Choroid plexus epithelial cell (primary cell): ENCODE results near the gene CREB3L1.

Experiments
- DNase-seq: peaks from one replicate; pipeline ENCODE4 v3.0.0-alpha.2; 2010; ENCODE audit warnings: low read depth
- H3K4me3 ChIP-seq: 2 replicates; pipeline ENCODE4 v1.5.1; 2011; ENCODE audit warnings: low read depth, mild to moderate bottlenecking, control low read depth, low read length, moderate library complexity
- TF ChIP-seq, protein P1 (sequence below): conservative IDR thresholded peaks from 2 replicates; pipeline ENCODE4 v1.5.1; 2011; ENCODE audit warnings: low read depth, mild to moderate bottlenecking, control low read depth, inconsistent platforms, low read length, moderate library complexity

Gene CREB3L1

DNA sequence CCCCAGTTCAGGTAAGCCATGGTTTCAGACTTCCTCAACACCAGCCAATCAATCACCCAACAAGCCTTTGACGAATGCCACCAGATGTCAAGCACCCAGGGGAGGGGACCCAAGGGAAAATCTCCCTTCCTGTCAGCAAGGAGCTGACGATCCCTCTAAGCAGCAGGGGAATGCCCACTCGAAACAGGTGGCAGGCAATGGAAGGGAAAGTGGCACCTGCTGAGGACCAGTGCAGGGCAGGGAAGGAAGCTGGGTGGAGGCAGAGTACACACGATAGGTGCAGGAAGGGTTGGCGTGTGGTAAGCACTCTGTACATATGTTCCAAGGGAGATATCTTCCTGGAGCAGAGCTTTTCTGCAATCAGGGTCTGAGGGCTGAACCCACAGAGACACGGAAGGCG, 11.7 kb upstream of the CREB3L1 start:
- TF ChIP-seq, protein P1, sequence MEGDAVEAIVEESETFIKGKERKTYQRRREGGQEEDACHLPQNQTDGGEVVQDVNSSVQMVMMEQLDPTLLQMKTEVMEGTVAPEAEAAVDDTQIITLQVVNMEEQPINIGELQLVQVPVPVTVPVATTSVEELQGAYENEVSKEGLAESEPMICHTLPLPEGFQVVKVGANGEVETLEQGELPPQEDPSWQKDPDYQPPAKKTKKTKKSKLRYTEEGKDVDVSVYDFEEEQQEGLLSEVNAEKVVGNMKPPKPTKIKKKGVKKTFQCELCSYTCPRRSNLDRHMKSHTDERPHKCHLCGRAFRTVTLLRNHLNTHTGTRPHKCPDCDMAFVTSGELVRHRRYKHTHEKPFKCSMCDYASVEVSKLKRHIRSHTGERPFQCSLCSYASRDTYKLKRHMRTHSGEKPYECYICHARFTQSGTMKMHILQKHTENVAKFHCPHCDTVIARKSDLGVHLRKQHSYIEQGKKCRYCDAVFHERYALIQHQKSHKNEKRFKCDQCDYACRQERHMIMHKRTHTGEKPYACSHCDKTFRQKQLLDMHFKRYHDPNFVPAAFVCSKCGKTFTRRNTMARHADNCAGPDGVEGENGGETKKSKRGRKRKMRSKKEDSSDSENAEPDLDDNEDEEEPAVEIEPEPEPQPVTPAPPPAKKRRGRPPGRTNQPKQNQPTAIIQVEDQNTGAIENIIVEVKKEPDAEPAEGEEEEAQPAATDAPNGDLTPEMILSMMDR = no peak
- no peak overlapping the region for H3K4me3 ChIP-seq
- DNase-seq = no peak

DNA sequence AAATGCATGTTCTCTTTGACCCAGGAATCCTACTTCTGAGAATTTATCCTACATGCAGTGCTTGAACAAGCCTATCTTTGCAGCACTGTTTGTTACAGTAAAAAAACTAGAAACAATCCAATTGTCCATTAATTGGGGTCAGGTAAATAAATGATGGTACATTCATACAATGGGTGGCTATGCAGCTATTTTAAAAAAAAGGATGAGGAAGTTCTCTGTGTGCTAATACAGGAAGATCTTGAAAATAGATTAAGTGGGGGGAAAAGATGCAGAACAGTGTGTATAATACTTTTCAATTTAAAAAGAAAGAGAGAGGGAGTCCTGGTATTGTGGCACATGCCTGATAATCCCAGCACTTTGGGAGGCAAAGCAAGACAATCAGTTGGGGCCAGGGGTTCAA, 9.5 kb upstream of the CREB3L1 start:
- H3K4me3 ChIP-seq = no peak overlapping the region
- DNase-seq = no peak
- TF ChIP-seq, protein P1 = no peak

DNA sequence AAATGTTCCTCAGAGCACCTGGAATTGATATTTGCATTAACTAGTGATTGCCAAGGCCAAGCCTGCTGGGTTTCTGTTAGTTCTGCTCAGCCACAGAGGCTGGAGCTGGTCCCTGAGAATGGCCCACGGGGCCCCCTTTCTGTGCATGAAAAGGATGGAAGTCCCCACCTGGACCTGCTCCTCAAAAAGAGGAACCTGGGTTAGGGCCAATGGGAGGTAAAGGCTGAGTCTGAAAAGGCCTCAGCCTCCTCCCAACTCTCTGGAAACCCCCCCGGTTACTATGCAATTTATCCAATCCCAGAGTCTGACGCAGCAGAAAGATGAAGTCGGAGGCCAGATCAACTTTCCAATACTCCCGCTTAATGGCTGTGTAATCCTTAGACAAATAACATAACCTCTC, 6.8 kb upstream of the CREB3L1 start:
- TF ChIP-seq, protein P1 = no peak
- H3K4me3 ChIP-seq = no peak overlapping the region
- no peak for DNase-seq

DNA sequence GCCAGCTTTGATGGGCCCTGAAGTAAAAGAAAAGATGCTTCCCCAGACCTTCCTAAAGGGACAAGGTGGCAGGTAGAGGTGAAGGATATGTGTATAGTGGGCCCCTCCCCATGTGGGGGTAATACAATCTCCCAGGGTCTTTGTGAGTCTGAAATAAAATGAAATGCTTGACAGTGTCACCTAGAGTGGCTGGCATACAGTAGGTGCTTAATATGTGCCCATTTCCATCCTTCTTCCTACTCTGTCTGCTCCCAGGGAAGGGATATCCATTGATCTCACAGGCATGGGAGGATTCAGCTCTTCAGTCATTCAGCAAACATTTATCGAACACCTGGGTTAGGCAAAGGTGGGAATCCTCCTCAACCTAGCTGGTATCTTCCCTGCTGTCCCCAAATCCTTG, 6.1 kb upstream of the CREB3L1 start:
- TF ChIP-seq, protein P1 = no peak
- H3K4me3 ChIP-seq = no peak overlapping the region
- DNase-seq = no peak

DNA sequence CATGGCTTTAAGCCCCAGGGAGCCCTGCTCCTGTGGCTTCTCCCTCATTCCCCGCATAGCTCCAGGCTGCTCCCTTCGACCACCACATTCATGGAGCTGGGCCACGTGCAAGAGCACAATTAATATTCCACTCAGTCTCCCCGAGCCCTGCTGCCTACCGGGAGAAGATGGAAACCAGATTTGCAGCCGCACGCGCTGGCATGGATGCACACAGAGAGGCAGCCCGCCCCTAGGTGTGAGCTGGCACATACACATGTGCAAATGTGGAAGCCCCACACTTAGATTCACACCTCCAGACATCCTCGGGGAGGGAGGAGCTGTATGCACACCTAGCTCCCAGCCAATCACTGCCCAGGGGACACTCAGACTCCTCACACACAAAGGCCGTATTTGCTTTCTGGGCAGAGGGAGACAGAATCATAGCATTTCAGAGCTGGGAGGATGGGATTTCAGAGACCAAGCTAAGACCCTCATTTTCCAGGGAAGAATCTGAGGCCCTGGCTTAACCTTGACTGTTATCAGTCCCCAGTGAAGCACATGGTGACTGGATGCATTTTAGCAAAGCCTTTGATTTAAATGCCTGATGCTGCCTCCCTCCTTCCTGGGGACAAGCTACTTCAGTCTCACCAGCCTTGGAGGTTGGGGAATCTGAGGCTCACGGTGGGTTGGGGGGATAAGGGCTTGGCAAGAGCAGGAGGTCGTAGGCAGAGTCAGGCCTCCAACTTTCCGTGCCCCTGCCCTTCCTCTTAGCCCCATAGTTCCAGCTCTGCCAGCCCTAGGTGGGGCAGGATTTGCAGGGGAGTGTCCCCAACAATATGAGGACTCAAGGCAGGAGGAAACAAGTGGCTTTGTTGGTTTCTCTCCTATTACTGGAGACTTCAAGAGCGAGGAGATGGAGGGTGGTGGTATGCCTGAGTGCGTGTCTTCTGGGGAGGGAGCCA, 5.3 kb upstream of the CREB3L1 start:
- TF ChIP-seq, protein P1 = no peak
- no peak overlapping the region for H3K4me3 ChIP-seq
- peak; percentile 24 for DNase-seq

DNA sequence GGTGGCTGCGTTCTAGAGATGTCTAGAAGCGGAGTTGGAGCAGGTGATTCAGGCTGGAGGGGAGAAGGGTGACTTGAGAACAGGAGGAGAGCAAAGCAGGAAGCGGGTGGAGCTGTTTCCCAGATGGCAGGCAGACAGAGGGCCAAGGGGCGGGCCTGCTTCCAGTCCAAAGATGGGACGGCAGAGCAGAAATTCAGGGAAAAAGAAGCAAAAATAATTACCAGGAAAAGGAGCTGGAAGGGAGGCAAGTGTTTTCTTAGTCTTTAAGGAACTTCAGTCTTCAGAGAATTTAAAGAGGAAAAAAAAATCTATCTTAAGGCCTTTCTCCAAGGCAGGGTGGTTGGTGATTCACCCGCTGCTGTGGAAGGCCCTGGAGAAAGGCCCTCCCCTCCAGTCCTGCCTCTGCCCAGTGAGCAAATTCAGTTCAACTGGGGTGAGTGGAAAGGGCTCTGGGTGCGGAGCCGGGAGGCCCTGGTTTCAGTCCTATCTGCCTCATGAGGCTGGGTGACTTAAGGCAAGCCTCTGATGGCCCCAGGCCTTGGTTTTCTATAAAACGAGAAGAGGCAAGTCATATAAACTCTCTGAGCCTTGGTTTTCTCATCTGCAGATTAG, 4.5 kb upstream of the CREB3L1 start:
- TF ChIP-seq, protein P1 = no peak
- no peak overlapping the region for H3K4me3 ChIP-seq
- peak; percentile 73 for DNase-seq
